Astrocyte of the cerebellum (primary cell): Measurements from ENCODE around the gene NOTCH1.

Experiments used
- DNase-seq: peaks from one replicate; pipeline ENCODE4 v3.0.0-alpha.2; 2011; ENCODE audit warnings: low read depth
- H3K4me3 ChIP-seq: 2 replicates; pipeline ENCODE4 v1.5.1; 2011; ENCODE audit warnings: mild to moderate bottlenecking, low read depth, low read length, moderate library complexity
- CTCF ChIP-seq: IDR thresholded peaks from 2 replicates; pipeline ENCODE4 v1.5.1; 2012; ENCODE audit warnings: low read length, low read depth, moderate library complexity, mild to moderate bottlenecking; ENCODE audit errors: missing control alignments
- in situ Hi-C: cut with HindIII; loops from 2 replicates; pipeline ENCODE4 v1.10.0; 2017; ENCODE audit warnings: low sequenced_read_pairs

The NOTCH1 gene

GRCh38 chr9:136516191-136516654, 29.6 kb downstream of the NOTCH1 start:
- no peak for TF ChIP-seq CTCF
- no peak for DNase-seq
- H3K4me3 ChIP-seq: no peak overlapping the region
- in situ Hi-C loops: no loop called here

DNA sequence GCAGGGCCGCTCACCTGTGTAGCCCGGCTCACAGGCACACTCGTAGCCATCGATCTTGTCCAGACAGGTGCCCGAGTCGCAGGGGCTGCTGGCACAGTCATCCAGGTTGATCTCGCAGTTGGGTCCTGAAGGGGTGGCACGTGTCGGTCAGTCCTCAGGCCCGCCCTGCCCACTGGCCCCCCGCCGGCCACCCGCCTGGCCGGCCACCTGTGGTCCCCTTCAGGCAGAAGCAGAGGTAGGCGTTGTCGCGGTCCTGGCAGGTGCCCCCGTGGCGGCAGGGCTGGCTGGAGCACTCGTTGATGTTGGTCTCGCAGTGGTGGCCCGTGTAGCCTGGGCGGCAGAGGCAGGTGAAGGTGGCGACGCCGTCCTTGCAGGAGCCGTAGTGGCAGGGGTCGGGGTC, 30.6 kb downstream of the NOTCH1 start:
- TF ChIP-seq CTCF: no peak
- H3K4me3 ChIP-seq: no peak overlapping the region
- no peak for DNase-seq
- in situ Hi-C loops: no loop called here

DNA sequence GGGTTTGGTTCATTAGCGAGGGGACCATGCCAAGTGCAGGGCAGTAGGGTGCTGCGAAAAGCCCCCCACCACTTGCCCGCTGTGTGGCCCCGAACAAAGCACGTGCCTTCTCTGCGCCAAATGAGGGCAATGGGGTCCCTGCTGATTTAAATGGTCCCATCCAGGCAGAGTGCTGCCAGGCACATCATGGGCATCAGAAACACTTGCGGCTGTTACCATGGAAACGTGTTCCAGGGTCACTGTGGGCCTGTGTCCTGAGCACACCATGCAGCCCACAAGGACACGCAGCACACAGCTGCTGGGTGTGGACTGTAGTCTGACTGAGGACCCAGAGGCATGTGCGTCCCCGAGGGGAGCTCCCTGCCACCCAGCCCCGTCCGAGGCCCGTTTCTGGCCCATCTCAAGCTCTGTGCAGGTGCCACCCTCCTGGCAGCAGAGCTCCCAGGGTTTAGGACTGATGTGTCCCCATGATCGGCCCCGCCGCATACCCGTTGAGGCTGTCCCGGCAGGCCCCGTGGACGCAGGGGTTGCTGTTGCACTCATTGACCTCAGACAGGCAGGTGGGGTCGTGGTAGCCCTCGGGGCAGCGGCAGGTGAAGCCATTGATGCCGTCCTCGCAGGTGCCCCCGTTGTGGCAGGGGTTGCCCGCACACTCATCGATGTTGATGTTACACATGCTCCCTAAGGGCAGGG, 31.7 kb downstream of the NOTCH1 start:
- no peak for DNase-seq
- in situ Hi-C loops: no loop called here
- H3K4me3 ChIP-seq: no peak overlapping the region
- no peak for TF ChIP-seq CTCF

GRCh38 chr9:136513191-136513590, 32.7 kb downstream of the NOTCH1 start:
- in situ Hi-C loops: no loop called here
- DNase-seq: no peak
- no peak overlapping the region for H3K4me3 ChIP-seq
- no peak for TF ChIP-seq CTCF

DNA sequence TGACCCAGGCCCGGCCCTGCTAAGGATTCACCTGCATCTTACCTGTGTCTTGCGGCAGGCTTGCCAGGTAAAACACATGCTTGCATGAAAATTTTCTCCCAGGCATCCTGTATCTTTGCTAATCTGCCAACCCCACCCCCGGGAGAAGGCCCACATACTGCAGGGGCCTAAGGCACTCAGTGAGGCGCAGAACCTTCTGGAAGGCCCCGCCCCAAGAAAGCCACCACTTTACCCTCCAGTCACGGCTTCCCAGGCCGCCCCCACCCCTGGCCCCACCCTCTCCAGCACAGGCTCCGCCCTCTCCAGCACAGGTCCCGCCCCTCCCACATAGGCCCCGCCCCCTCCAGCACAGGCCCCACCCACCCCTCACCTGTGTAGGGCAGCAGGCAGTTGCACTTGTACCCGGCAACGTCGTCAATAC, 33.2 kb downstream of the NOTCH1 start:
- no peak overlapping the region for H3K4me3 ChIP-seq
- DNase-seq: no peak
- TF ChIP-seq CTCF: no peak
- in situ Hi-C loops: no loop called here

DNA sequence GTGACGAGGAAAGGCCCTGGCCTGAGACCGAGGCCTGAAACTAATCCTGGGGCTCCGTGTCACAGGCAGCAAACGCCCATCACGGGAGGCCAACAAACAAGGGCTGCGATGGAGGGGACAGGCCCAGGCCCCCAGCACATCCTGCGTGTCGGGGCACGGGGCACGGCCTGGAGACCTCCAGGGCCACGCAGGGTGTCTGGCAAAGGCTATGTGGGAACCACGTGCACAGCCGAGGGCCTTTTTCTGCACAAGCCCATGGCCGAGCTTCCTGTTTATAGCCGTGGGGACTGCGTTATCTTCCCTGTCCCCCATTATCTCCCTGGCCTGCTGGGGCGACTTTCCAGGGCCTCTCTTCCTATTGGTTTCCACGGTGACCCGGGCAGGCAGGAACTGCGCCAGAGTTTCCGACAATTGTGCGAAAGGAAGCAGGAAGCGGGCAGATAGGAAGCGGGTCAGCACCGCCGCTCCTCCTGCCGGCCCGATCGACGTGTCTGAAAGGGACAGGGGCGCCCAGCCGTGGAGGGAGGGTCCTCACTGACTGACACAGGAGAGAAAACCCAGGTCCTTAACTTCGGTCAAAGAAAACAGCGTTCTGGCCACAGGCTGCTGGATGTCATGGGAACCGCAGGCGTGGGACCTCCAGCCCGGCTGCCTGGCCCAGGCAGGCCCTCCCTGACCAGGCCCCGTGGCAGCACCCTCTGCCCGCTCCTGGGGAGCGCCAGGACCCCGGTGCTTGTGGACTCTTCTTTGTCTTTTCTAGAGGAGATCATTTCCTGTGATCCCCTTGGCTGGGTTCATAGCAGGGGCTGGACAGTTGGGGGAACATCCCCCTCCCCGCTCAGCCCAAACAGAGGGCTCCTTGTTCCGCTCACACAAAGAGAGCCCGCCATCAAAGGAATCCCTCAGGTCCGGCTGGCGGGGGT, 33.9 kb downstream of the NOTCH1 start:
- no peak for TF ChIP-seq CTCF
- in situ Hi-C loops: no loop called here

More for the DNA sequence above, 33.9 kb downstream of the NOTCH1 start:
- H3K4me3 ChIP-seq: no peak overlapping the region
- DNase-seq: no peak
